G401.6 (cell line): ENCODE results near the gene AGBL4.

Experiments used
- FAIRE-seq: peaks from 2 replicates; lab custom pipeline; 2012; peaks lifted over from hg19 to GRCh38; lab: Jason Lieb, UNC

AGBL4 gene

DNA sequence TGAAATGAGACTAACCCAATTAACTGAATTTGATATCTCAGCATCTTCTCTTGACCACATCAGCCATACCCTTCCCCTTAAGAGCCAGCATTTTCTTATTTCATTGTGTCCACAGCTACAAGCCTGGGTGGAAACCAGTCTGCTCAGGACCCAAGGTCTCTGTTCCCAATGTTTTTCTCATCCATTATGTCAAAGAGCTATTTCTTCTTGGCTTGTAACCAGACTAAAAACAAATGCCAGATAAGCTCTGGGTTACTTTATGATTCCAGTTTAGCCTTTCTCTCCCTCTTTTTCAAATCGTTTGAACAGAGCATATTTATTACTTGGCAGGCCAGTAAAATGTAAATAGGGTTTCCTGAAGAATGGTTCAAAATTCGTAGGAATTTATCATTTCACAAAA, 1442.5 kb downstream of the AGBL4 start:
- FAIRE-seq = no peak

- no peak for FAIRE-seq
Measured at GRCh38 chr1:48576565-48576964, 1447.2 kb downstream of the AGBL4 start.

DNA sequence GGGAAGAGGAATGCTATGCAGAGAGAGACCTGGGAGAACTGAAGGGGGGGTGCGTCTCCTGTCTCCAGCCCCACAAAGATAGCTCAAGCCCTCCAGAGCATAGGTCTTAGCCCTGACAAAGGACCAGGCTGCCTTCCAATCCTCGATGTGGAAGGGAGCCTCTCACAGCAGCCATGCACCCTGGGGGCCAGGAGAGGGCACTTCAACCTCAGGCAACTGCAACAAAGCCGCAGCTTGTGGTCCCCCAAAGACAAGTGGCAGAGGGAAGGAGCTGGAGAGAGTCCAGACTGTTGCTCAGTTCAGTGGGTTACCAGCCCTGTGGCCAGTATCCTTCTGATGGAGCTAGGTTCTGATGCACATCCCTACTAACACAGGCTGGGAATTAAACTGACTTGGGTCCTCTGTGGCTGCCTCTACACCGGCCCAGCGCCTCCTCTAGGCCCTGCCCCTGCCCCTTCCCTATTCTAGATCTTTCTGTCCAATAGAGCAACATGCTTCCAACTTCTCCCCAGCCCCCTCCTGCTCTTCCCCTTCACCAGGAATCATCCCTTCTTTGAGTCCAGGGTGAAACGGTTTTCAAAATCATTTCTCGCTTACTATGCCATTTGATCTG, 1451.0 kb downstream of the AGBL4 start:
- no peak for FAIRE-seq

DNA sequence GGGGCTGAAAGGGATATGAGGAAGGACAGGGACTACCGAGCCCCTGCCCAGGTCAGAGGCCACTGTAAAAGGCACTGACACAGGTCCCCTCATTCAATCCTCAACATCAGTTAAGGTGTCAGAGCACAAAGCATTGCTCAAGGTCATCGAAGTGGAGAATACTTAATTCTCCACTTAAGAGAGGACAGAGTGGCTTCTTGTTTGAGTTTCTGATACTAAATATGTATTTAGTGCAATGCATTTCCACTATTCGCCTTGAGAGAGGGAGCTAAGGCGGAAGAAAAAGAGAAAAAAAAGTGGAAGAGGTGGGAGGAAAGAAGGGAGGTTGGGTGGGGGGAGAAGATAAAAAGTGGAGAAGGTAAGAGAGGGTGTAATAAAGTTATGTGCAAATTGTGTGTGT, 1451.6 kb downstream of the AGBL4 start:
- FAIRE-seq = no peak

- FAIRE-seq = no peak
Measured at GRCh38 chr1:48571303-48571987, 1452.3 kb downstream of the AGBL4 start.

- FAIRE-seq = no peak
Measured at GRCh38 chr1:48570568-48570967, 1453.2 kb downstream of the AGBL4 start.

DNA sequence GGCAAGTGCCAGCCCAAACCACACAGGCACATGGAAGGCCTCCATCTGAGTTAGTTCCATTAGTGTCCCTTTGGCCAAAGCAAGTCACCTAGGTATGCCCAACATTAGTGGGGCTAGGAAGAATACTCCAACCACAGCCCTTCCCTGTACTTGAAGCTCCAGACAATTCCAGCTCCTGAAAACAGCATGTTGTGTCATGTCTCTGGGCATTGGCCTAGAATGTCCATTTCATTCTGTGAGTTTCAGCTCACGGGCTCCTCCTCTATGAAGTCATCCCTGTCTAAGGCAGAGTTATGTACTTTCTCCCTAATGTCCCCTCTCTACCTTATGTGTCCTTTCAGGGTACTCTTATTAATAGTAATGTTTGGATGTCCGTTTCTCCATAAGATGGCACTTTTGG, 1455.3 kb downstream of the AGBL4 start:
- FAIRE-seq = no peak

GRCh38 chr1:48566492-48566891, 1457.3 kb downstream of the AGBL4 start:
- no peak for FAIRE-seq

- FAIRE-seq = no peak
Measured at GRCh38 chr1:48563021-48563420, 1460.7 kb downstream of the AGBL4 start.

DNA sequence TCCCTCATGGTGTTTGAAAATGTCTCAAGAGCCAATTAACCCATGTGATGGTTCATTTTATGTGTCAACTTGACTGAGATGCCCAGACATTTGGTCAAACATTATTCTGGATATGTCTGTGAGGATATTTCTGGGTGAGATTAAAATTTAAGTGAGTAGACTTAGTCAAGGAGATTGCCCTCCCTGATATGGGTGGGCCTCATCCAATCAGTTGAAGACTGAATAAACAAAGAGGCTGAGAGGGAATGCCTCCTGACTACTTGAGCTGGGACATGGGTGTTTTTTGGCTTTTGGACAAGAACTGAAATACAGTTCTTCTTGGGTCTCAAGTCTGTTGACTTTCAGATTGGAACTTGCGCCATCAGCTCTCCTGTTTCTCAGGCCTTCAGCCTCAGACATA, 1462.3 kb downstream of the AGBL4 start:
- FAIRE-seq = no peak

- FAIRE-seq = no peak
Measured at GRCh38 chr1:48560577-48560976, 1463.2 kb downstream of the AGBL4 start.

- no peak for FAIRE-seq
Measured at GRCh38 chr1:48560116-48560515, 1463.6 kb downstream of the AGBL4 start.

DNA sequence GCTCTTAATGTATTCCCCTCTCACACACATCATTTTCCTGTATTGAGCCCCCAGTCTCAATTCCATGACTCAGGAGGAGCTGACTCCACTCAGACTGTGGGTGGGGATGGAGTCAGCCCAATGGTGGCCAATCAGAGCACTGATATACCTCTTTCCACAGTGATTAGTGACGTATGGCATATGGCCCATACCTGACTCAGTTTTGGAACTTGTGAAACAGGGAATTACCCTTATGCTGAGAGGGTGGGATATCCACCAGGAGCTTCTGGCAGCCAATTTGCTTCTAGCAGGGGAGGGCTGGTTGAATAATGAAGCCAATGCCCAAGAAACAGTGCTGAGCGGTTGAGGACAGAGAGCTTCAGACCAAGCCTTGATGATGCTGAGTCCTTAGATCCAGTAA, 1465.4 kb downstream of the AGBL4 start:
- no peak for FAIRE-seq

DNA sequence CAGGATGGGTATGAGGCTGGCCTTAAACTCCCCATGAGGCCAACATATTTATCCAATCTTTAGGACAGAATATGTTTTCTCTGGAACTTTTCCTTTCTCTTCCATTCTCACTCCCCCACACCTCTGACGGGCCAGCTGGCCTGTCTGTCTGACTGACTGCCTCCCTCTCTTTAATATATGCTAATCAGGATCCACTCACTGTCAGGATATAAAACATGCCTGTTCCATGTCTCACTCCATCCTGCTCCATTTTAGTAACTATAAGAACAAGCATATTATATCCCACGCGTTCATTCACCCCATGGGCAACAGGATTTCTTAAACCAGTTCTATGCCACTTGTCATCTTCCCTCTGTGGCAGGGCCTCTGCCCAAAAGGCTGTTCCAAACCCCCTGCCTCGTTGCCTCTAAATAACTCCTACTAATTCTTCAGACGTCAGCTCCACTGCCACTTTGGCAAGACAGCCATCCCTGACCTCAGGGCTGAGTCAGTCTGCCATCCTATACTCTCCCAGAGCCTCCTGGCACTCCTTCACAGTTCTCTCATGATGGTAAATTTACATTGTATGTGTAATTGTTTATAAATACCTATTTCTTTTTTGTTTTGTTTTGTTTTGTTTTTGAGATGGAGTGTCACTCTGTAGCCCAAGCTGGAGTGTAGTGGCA, 1467.4 kb downstream of the AGBL4 start:
- FAIRE-seq = no peak

GRCh38 chr1:48555271-48555670, 1468.5 kb downstream of the AGBL4 start:
- FAIRE-seq = no peak

DNA sequence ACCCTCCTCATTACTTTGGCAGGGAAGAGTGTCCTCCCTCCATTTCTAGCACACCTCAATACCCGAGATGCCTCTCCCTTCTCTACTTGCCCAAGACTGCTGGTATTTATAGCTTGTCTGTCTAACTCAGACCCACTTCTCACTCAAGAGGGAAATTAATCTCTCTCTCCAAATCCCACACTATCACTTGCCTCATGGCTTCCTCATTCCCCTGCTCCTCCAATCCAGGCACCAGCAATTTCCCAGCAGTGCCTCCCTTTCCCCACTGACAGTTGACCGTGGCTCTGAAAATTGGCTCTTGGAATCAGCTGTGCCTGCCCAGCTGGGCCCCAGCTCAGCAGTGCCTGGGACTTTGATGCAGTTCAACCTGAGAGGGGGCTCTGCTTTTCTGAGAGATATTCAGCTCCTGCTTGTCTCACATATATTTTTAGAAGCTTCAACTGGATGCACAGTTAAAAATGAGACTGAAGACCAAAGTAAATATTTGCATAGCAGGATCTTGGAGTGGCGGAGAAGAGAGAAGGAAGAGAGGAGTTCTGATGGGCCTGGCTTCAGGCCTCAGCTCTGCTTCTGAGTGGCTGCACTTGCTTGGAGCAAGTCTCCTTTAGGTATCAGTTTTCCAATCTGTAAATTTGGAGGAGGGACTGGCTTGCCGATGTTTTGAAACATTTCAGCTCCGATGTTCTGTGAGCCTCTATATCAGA, 1470.7 kb downstream of the AGBL4 start:
- FAIRE-seq = no peak

DNA sequence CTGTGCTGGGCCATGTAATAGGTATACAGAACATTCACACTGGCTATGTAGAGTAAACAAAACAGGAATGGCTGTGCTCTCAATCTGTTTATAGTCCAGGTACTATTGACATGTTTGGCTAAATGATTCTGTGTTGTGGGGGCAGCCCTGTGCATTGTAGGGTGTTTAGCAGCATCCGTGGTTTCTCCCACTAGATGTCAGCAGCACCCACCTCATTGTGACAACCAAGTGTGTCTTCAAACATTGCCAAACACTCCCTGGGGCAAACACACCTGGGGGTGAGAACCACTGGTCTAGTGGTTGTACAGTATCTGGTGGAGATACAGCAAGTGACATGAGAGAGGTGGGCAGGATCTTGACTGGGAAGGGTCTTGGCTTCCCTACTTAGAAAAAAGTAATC, 1471.3 kb downstream of the AGBL4 start:
- no peak for FAIRE-seq

DNA sequence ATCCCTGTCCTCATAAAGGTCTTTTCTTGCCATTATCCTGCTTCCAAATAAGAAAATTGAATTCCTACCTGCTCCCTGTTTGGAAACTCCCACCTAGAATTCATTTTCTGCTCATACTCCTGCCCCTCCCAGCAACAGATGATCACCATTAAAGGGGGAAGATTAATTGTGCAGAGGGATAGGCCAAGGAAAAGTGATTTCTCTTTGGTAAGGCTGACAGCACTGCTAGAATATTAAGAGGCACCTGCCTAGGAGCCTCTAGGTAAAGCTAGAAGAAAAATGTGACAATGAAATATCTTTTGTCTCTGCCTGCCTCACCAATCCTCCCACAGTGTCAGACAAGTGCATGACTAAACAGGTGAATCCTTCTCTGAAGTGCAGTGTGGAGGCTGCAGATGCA, 1474.8 kb downstream of the AGBL4 start:
- no peak for FAIRE-seq

- no peak for FAIRE-seq
Measured at GRCh38 chr1:48547561-48548220, 1476.1 kb downstream of the AGBL4 start.

DNA sequence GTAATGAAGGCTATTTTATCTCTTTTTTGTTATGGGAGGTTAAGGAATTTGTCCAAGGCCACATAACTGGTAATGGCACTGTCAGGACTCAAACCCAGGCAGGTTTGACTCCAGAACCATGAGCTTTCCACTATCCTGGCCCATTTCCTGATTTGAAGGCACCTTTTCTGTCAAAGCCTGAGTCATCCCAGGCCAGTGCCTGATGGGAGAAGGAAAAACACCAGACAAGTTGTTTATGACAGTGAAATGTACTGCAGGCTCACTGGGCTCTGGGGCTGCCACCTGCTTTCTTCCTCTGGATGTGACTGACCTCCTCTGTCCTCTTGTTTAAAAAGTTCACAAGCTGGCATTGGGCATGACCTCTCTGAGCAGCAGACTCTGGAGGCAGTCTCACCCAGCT, 1479.9 kb downstream of the AGBL4 start:
- FAIRE-seq = no peak

- FAIRE-seq = no peak
Measured at GRCh38 chr1:48540587-48540986, 1483.2 kb downstream of the AGBL4 start.

GRCh38 chr1:48536477-48536876, 1487.3 kb downstream of the AGBL4 start:
- no peak for FAIRE-seq

- FAIRE-seq = no peak
Measured at GRCh38 chr1:48532976-48533375, 1490.8 kb downstream of the AGBL4 start.
